Endothelial cell of umbilical vein (primary cell): ENCODE measurements around the gene UBASH3B.
A peak's percentile ranks its signal among the peaks of the same experiment; 100 is the strongest.

Experiments
- EZH2 ChIP-seq: IDR thresholded peaks from 2 replicates; pipeline ENCODE4 v1.6.1; 2012; ENCODE audit warnings: borderline replicate concordance, low read depth, mild to moderate bottlenecking, moderate library complexity, low read length, inconsistent platforms; ENCODE audit not compliant: severe bottlenecking
- FOS ChIP-seq: IDR thresholded peaks from 2 replicates; pipeline ENCODE4 v1.6.1; 2011; ENCODE audit warnings: mild to moderate bottlenecking, low read length, moderate library complexity, borderline replicate concordance; ENCODE audit not compliant: insufficient read depth
- JUN ChIP-seq: IDR thresholded peaks from 2 replicates; pipeline ENCODE4 v1.6.1; 2011; ENCODE audit warnings: borderline replicate concordance, low read depth; ENCODE audit not compliant: insufficient read length, insufficient read depth
- POLR2A ChIP-seq: IDR thresholded peaks from 2 replicates; pipeline ENCODE4 v1.6.1; 2012; ENCODE audit warnings: low read depth, mild to moderate bottlenecking, control low read depth, low read length
- POLR2AphosphoS5 ChIP-seq: IDR thresholded peaks from 2 replicates; pipeline ENCODE4 v1.6.1; 2012; ENCODE audit warnings: low read depth, mild to moderate bottlenecking, control low read depth, low read length, moderate library complexity; ENCODE audit not compliant: insufficient read depth
- TF ChIP-seq, protein P1 (sequence below), 2 donors: IDR thresholded peaks; 1 replicate in 1 of 2; 2 replicates in 1 of 2; pipeline ENCODE4 v1.5.1; 2011; ENCODE audit warnings: low read length in 2 of 2, mild to moderate bottlenecking in 2 of 2, moderate library complexity in 2 of 2, control low read depth in 1 of 2, inconsistent platforms in 1 of 2, low read depth in 1 of 2; ENCODE audit not compliant: insufficient read depth in 1 of 2; ENCODE audit errors: extremely low read depth in 1 of 2

DNA sequence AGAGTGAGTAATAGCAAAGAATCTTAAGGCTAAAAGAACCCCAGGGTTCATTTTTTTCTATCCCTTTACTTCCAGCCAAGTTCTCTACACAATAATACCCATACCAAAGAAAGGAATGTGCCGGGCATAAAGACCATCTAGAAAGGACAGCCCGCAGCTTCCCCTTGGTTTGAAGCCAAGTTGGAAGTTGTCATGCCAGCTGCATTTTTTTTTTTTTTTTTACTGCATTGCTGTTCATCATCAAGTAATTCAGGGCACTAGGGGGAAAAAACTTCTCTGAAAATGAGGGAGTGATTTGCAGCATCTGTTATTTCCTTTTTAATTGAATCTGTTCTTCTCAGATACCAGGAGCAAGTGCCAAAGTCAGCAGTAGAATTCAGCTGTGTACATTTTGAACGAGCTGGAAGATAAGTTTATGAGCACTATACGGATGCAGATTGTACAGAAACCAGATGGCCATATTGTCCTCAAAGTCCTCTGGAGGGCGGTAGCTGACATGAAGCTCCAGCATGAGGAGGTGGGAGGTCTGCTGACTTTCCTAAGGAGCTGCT, 56.4 kb downstream of the UBASH3B start:
- TF ChIP-seq, protein P1, sequence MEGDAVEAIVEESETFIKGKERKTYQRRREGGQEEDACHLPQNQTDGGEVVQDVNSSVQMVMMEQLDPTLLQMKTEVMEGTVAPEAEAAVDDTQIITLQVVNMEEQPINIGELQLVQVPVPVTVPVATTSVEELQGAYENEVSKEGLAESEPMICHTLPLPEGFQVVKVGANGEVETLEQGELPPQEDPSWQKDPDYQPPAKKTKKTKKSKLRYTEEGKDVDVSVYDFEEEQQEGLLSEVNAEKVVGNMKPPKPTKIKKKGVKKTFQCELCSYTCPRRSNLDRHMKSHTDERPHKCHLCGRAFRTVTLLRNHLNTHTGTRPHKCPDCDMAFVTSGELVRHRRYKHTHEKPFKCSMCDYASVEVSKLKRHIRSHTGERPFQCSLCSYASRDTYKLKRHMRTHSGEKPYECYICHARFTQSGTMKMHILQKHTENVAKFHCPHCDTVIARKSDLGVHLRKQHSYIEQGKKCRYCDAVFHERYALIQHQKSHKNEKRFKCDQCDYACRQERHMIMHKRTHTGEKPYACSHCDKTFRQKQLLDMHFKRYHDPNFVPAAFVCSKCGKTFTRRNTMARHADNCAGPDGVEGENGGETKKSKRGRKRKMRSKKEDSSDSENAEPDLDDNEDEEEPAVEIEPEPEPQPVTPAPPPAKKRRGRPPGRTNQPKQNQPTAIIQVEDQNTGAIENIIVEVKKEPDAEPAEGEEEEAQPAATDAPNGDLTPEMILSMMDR (IDR thresholded peaks at IDR 0.05; ENCODE audit: extremely low read depth in 1 of 2, insufficient read depth in 1 of 2, low read depth in 1 of 2, low read length in 2 of 2), result peak; percentile 37 to 42
- peak; percentile 34 for TF ChIP-seq POLR2AphosphoS5
- no peak for TF ChIP-seq EZH2
- peak; percentile 61 for TF ChIP-seq POLR2A
- TF ChIP-seq FOS, result peak; percentile 45
- no peak for TF ChIP-seq JUN
